ENCODE data around the gene SMIM44. TPM values are rescaled to one million over a fixed set of nuclear protein-coding genes. Genes with fewer than 3 reads are reported as not detected.

SMIM44 gene
- total and polyA plus RNA-seq, 9 of the 15 experiments (the other 6 are each of a cell fraction or from before 2014, with no cell fraction given), result not detected

GRCh38 chr19:3500429-3501101 is 17.3 kb upstream of the SMIM44 start, which contains the start of gene DOHH (continued):
- no peak for TF ChIP-seq ATF4 (CRISPR knock-in tag; IDR thresholded peaks at IDR 0.05)
- TF ChIP-seq FOXK1 (CRISPR knock-in tag; IDR thresholded peaks at IDR 0.05; ENCODE audit: borderline replicate concordance), result 0 out of 2 replicates have a peak, but pooled peaks have one; percentile 39
- TF ChIP-seq, protein P1, sequence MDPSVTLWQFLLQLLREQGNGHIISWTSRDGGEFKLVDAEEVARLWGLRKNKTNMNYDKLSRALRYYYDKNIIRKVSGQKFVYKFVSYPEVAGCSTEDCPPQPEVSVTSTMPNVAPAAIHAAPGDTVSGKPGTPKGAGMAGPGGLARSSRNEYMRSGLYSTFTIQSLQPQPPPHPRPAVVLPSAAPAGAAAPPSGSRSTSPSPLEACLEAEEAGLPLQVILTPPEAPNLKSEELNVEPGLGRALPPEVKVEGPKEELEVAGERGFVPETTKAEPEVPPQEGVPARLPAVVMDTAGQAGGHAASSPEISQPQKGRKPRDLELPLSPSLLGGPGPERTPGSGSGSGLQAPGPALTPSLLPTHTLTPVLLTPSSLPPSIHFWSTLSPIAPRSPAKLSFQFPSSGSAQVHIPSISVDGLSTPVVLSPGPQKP (CRISPR knock-in tag; IDR thresholded peaks at IDR 0.05), result no peak
- TF ChIP-seq GATAD2B (IDR thresholded peaks at IDR 0.05; ENCODE audit: borderline replicate concordance), result no peak
- TF ChIP-seq BCLAF1 (IDR thresholded peaks at IDR 0.05; ENCODE audit: borderline replicate concordance in 1 of 2, control insufficient read depth in 1 of 2, low read depth in 2 of 2, low read length in 1 of 2), result peak in 1 of 2 experiments; percentile 99; a peak in 2 of 4 replicates
- TF ChIP-seq PHF21A (IDR thresholded peaks at IDR 0.05; ENCODE audit: borderline replicate concordance, low read depth), result no peak; the same call in 1 of the 2 replicates
- no peak for TF ChIP-seq HMG20A (CRISPR knock-in tag; conservative IDR thresholded peaks at IDR 0.05)
- no peak for TF ChIP-seq ZBTB12 (CRISPR knock-in tag; IDR thresholded peaks at IDR 0.05)
- peak; percentile 88 for TF ChIP-seq NFRKB (IDR thresholded peaks at IDR 0.05; ENCODE audit: low read depth)
- TF ChIP-seq, protein P2, sequence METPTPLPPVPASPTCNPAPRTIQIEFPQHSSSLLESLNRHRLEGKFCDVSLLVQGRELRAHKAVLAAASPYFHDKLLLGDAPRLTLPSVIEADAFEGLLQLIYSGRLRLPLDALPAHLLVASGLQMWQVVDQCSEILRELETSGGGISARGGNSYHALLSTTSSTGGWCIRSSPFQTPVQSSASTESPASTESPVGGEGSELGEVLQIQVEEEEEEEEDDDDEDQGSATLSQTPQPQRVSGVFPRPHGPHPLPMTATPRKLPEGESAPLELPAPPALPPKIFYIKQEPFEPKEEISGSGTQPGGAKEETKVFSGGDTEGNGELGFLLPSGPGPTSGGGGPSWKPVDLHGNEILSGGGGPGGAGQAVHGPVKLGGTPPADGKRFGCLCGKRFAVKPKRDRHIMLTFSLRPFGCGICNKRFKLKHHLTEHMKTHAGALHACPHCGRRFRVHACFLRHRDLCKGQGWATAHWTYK (CRISPR knock-in tag; IDR thresholded peaks at IDR 0.05), result peak; percentile 46; the same call in 1 of the 2 replicates
- no peak for TF ChIP-seq ZNF41 (CRISPR knock-in tag; conservative IDR thresholded peaks at IDR 0.05)
- TF ChIP-seq EGR1 (conservative IDR thresholded peaks at IDR 0.05), result peak; percentile 81
- 0 out of 4 replicates have a peak, but pooled peaks of 1 of the 2 experiments have one; percentile 68 for TF ChIP-seq SRF (CRISPR knock-in tag; IDR thresholded peaks at IDR 0.05)
- peak; percentile 87 for TF ChIP-seq MAFG (tag; conservative IDR thresholded peaks at IDR 0.05)
- TF ChIP-seq E4F1 (CRISPR knock-in tag; IDR thresholded peaks at IDR 0.05; ENCODE audit: borderline replicate concordance), result no peak
- peak; percentile 89 for TF ChIP-seq ASH1L (IDR thresholded peaks at IDR 0.05; ENCODE audit: borderline replicate concordance, low read depth, partially characterized antibody)

Data from K562 (cell line).